Natural killer cell (primary cell): ENCODE measurements around the gene COX20. TPM values are rescaled to one million over a fixed set of nuclear protein-coding genes. Genes with fewer than 3 reads are reported as not detected.
"Not testable (repeated sequence)": the region's sequence is repeated elsewhere in the genome, so short reads cannot be mapped to it uniquely, and the experiment has no call there.

Source experiments
- ATAC-seq, 3 donors: fragments of 150-1000 bp in 2 of 3; fragments of 200-7000 bp in 1 of 3; cut with Tn5 transposase; 1 replicate in 1 of 3; 2 replicates in 2 of 3; pipeline ENCODE4 v1.10.0; 2021; ENCODE audit warnings: mild to moderate bottlenecking in 2 of 3, moderate library complexity in 2 of 3
- DNase-seq, 2 donors: peaks; one replicate each; pipeline versions ENCODE4 v3.0.0 to v3.0.0-alpha.2; 2013 to 2021; ENCODE audit warnings: mixed read lengths in 1 of 2
- H3K27ac ChIP-seq: one replicate; pipeline ENCODE4 v1.5.1; 2013; ENCODE audit warnings: mild to moderate bottlenecking, low read length
- H3K27me3 ChIP-seq: one replicate; pipeline ENCODE4 v1.6.1; 2013; ENCODE audit warnings: low read length; ENCODE audit not compliant: control insufficient read depth, insufficient read depth
- H3K36me3 ChIP-seq: one replicate; pipeline ENCODE4 v1.6.1; 2013; ENCODE audit warnings: low read length; ENCODE audit not compliant: control insufficient read depth, insufficient read depth
- H3K4me1 ChIP-seq: one replicate; pipeline ENCODE4 v1.6.1; 2013; ENCODE audit warnings: low read length; ENCODE audit not compliant: control insufficient read depth, insufficient read depth
- H3K4me3 ChIP-seq: one replicate; pipeline ENCODE4 v1.5.1; 2013; ENCODE audit warnings: low read length
- H3K9me3 ChIP-seq: one replicate; pipeline ENCODE4 v1.6.1; 2013; ENCODE audit warnings: low read length; ENCODE audit not compliant: control insufficient read depth, insufficient read depth
- H3K27ac Mint-ChIP-seq, 2 donors: one replicate each; pipeline ENCODE4 v1.8.0; 2022; ENCODE audit warnings: mild to moderate bottlenecking in 2 of 2, mixed read lengths in 2 of 2, moderate library complexity in 1 of 2
- H3K27me3 Mint-ChIP-seq, 2 donors: one replicate each; pipeline ENCODE4 v1.8.0; 2022; ENCODE audit warnings: low read depth in 2 of 2, mixed read lengths in 2 of 2
- H3K36me3 Mint-ChIP-seq: one replicate; pipeline ENCODE4 v1.8.0; 2022; ENCODE audit warnings: mixed read lengths
- H3K4me1 Mint-ChIP-seq, 2 donors: one replicate each; pipeline ENCODE4 v1.8.0; 2022; ENCODE audit warnings: mixed read lengths in 2 of 2
- H3K4me3 Mint-ChIP-seq: one replicate; pipeline ENCODE4 v1.8.0; 2022; ENCODE audit warnings: mild to moderate bottlenecking, moderate library complexity, mixed read lengths
- H3K9me3 Mint-ChIP-seq, 2 donors: one replicate each; pipeline ENCODE4 v1.8.0; 2022; ENCODE audit warnings: mixed read lengths in 2 of 2
- CTCF ChIP-seq: fragments of 200-600 bp; IDR thresholded peaks from one replicate; pipeline ENCODE4 v1.8.0; 2022; ENCODE audit warnings: antibody characterized with exemption
- WGBS: methylation state at CpG from one replicate; pipeline ENCODE4 v1.1.7; 2013; ENCODE audit warnings: missing lambda C conversion rate; ENCODE audit not compliant: insufficient coverage; 5-methylcytosine and 5-hydroxymethylcytosine counted together
- intact Hi-C: fragments of 100-400 bp; cut with micrococcal nuclease; formaldehyde crosslinking; loops from one replicate; pipeline ENCODE4 v1.14.2; 2022
- total RNA-seq, 4 donors: library from RNA; stranded (reverse); fragments of 120-200 nt in 1 of 4; gene quantifications; one replicate each; pipeline versions ENCODE4 v1.2.3 to v1.2.4, GENCODE V29; 2013 to 2022

The COX20 gene
- total RNA-seq, 3 donors from 2014 or later (not counting 1 experiment from before 2014, with no cell fraction given), result 24.3 to 25.4 (median 24.9) TPM

- no peaks in the 10 kb centered on the region for H3K9me3 ChIP-seq
- H3K4me3 Mint-ChIP-seq, result peak overlapping the region; percentile 13
- H3K9me3 Mint-ChIP-seq, result no peaks in the 10 kb centered on the region
- H3K27me3 ChIP-seq, result no peaks in the 10 kb centered on the region
- peaks cover 14 to 16% of the 10 kb centered on the region in 2 donors for H3K4me1 Mint-ChIP-seq
- no peak overlapping the region for H3K27ac ChIP-seq
- no peaks in the 10 kb centered on the region for H3K36me3 Mint-ChIP-seq
- no peaks in the 10 kb centered on the region for H3K27me3 Mint-ChIP-seq
- DNase-seq (no peak), ATAC-seq (no peak)
- no peak overlapping the region for H3K27ac Mint-ChIP-seq
- H3K36me3 ChIP-seq, result no peaks in the 10 kb centered on the region
- H3K4me1 ChIP-seq, result peaks cover 6% of the 10 kb centered on the region
- TF ChIP-seq CTCF, result no peak
- no peak overlapping the region for H3K4me3 ChIP-seq
- intact Hi-C loops, result no loop called here
- WGBS, result 88% methylated on average over 1 of the region's 3 CpGs
These were observed 4.8 kb upstream of the COX20 start for GRCh38 chr1:244830639-244831038.

DNA sequence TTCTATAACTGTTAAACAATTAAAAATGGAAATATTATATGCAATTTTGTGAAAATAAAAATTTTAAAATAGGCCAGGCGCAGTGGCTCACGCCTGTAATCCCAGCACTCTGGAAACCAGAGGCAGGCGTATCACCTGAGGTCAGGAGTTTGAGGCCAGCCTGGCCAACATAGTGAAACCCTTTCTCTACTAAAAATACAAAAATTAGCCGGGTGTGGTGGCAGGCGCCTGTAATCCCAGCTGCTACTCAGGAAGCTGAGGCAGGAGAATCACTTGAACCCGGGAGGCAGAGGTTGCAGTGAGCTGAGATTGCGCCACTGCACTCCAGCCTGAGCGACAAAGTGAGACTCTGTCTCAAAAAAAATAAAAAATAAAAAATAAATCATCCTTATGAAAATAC is 2.2 kb upstream of the COX20 start:
- peak overlapping the region; percentile 98 for H3K4me3 Mint-ChIP-seq
- intact Hi-C loops, result not testable (repeated sequence)
- H3K4me3 ChIP-seq, result peak overlapping the region; percentile 61

DNA sequence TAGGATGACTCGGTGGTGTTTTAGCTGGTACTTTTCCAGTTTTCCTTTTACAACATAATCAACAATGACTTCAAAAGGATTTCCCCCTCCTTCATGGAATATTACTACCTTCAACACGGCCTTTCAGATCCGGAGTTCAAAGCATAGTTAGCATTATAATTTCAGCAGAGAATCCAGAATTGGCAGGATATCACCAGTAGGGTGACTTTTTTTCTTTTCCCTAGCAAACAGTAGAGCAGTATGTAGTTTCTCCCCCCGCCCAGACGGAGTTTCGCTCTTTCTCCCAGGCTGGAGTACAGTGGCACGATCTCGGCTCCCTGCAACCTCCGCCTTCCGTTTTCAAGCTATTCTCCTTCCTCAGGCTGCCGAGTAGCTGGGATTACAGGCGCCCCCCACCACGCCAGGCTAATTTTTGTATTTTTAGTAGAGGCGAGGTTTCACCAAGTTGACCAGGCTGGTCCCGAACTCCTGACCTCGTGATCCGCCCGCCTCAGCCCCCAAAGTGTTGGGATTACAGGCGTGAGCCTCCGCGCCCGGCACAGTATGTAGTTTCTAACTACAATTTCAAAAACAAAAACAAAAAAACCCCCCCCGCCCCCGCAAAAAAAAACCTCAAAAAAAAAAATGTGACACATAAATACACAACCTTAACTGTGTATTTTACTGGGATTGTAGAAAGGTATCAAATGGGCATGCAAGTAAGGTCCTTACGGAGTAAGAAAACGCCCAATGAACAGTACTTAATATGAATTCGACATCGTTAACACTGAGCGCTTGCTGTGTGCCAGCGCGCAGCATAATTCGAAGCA is 1.5 kb upstream of the COX20 start:
- peak overlapping the region; percentile 61 for H3K4me3 ChIP-seq
- DNase-seq (peak; percentile 43 to 79), ATAC-seq (peak; percentile 11 to 30 (median 16))
- peaks cover 11% of the 10 kb centered on the region for H3K4me1 ChIP-seq
- no peaks in the 10 kb centered on the region for H3K9me3 ChIP-seq
- Mint-ChIP-seq H3K27me3 (no peaks in the 10 kb centered on the region), H3K27ac (peak overlapping the region; percentile 96 to 99), H3K9me3 (no peaks in the 10 kb centered on the region), H3K36me3 (no peaks in the 10 kb centered on the region), H3K4me1 (peaks cover 38 to 40% of the 10 kb centered on the region in 2 donors), H3K4me3 (peak overlapping the region; percentile 98)
- peak overlapping the region; percentile 99 for H3K27ac ChIP-seq
- intact Hi-C loops, result loop anchor here (1.0 to 2.0 kb wide), 3 partner anchors 85 to 381 kb away; no protein-coding TSS in a partner anchor
- WGBS, result 0% methylated on average over 29 of the region's 32 CpGs
- no peaks in the 10 kb centered on the region for H3K27me3 ChIP-seq
- no peaks in the 10 kb centered on the region for H3K36me3 ChIP-seq
- TF ChIP-seq CTCF, result no peak

More for the DNA sequence above, 2.2 kb upstream of the COX20 start:
- H3K9me3 Mint-ChIP-seq, H3K9me3 ChIP-seq, DNase-seq, H3K27me3 ChIP-seq, H3K27me3 Mint-ChIP-seq, H3K36me3 Mint-ChIP-seq, ATAC-seq, H3K36me3 ChIP-seq: not testable (repeated sequence)
- H3K27ac ChIP-seq, result peak overlapping the region; percentile 99
- H3K27ac Mint-ChIP-seq, result peak overlapping the region; percentile 96 to 99
- WGBS, result 40% methylated on average over 8 of the region's 8 CpGs
- peaks cover 11% of the 10 kb centered on the region for H3K4me1 ChIP-seq
- peaks cover 31 to 33% of the 10 kb centered on the region in 2 donors for H3K4me1 Mint-ChIP-seq

- peak overlapping the region; percentile 98 for H3K4me3 Mint-ChIP-seq
- no peaks in the 10 kb centered on the region for H3K9me3 ChIP-seq
- peaks cover 11% of the 10 kb centered on the region for H3K4me1 ChIP-seq
- DNase-seq (peak; percentile 92 to 95), ATAC-seq (peak; percentile 70 to 87 (median 78))
- peak overlapping the region; percentile 61 for H3K4me3 ChIP-seq
- H3K9me3 Mint-ChIP-seq, result no peaks in the 10 kb centered on the region
- H3K36me3 ChIP-seq, result no peaks in the 10 kb centered on the region
- H3K27ac Mint-ChIP-seq, result peak overlapping the region; percentile 96 to 99
- no peaks in the 10 kb centered on the region for H3K27me3 Mint-ChIP-seq
- H3K36me3 Mint-ChIP-seq, result no peaks in the 10 kb centered on the region
- H3K27me3 ChIP-seq, result no peaks in the 10 kb centered on the region
- intact Hi-C loops, result loop anchor here (1.0 to 2.0 kb wide), 5 partner anchors 30 to 382 kb away; partner anchors contain the start of gene HNRNPU
- peak overlapping the region; percentile 99 for H3K27ac ChIP-seq
- TF ChIP-seq CTCF, result no peak
- H3K4me1 Mint-ChIP-seq, result peaks cover 46 to 47% of the 10 kb centered on the region in 2 donors
- under 1% methylated on average over 49 of the region's 49 CpGs for WGBS
These were observed 749 bp upstream of the COX20 start for GRCh38 chr1:244834543-244835275.
